OCI-LY1 (cell line): ENCODE data around the gene HS1BP3.
A peak's percentile ranks its signal among the peaks of the same experiment; 100 is the strongest.

ENCODE experiments used
- H2AFZ ChIP-seq: fragments of 200-600 bp; sonication (generic), shearing (Covaris generic); 2 replicates; pipeline ENCODE4 v1.6.0; 2014; ENCODE audit warnings: antibody characterized with exemption, mild to moderate bottlenecking, low read length
- H3F3A ChIP-seq: fragments of 200-600 bp; sonication (generic), shearing (Covaris generic); 2 replicates; pipeline ENCODE4 v1.6.0; 2014; ENCODE audit warnings: mild to moderate bottlenecking, antibody characterized with exemption, low read length, moderate library complexity; ENCODE audit not compliant: insufficient read depth
- H3K27ac ChIP-seq: fragments of 200-600 bp; sonication (generic); 2 replicates; pipeline ENCODE4 v1.5.1; 2014; ENCODE audit warnings: low read length, mixed run types, mild to moderate bottlenecking, low read depth; ENCODE audit not compliant: poor library complexity, severe bottlenecking
- H3K27me3 ChIP-seq: fragments of 200-600 bp; sonication (generic); 2 replicates; pipeline ENCODE4 v1.6.0; 2014; ENCODE audit warnings: antibody characterized with exemption, mild to moderate bottlenecking, low read length, moderate library complexity; ENCODE audit not compliant: insufficient read depth
- H3K36me3 ChIP-seq: fragments of 200-600 bp; sonication (generic); 2 replicates; pipeline ENCODE4 v1.6.1; 2014; ENCODE audit warnings: mild to moderate bottlenecking, antibody characterized with exemption, low read length, moderate library complexity, mixed read lengths; ENCODE audit not compliant: insufficient read depth
- H3K4me1 ChIP-seq: fragments of 200-600 bp; sonication (generic); 2 replicates; pipeline ENCODE4 v1.5.1; 2014; ENCODE audit warnings: mild to moderate bottlenecking, low read length, moderate library complexity; ENCODE audit not compliant: insufficient read depth, severe bottlenecking
- H3K4me2 ChIP-seq: fragments of 200-600 bp; sonication (generic), shearing (Covaris generic); 2 replicates; pipeline ENCODE4 v1.6.1; 2014; ENCODE audit warnings: low read length
- H3K4me3 ChIP-seq: fragments of 200-600 bp; sonication (generic); 2 replicates; pipeline ENCODE4 v1.5.1; 2014; ENCODE audit warnings: low read length, low read depth, mild to moderate bottlenecking, mixed read lengths; ENCODE audit not compliant: poor library complexity, severe bottlenecking
- H3K79me2 ChIP-seq: fragments of 200-600 bp; shearing (Covaris generic); 2 replicates; pipeline ENCODE4 v1.6.1; 2016; ENCODE audit warnings: mixed run types, low read length, mixed read lengths; ENCODE audit not compliant: insufficient read depth
- H3K9ac ChIP-seq: fragments of 200-600 bp; sonication (generic), shearing (Covaris generic); 2 replicates; pipeline ENCODE4 v1.6.1; 2014; ENCODE audit warnings: mild to moderate bottlenecking, low read length, mixed read lengths
- H3K9me2 ChIP-seq: fragments of 200-600 bp; sonication (generic), shearing (Covaris generic); 2 replicates; pipeline ENCODE4 v1.6.1; 2014; ENCODE audit warnings: low read depth, mild to moderate bottlenecking, low read length, mixed read lengths
- H3K9me3 ChIP-seq: fragments of 200-600 bp; shearing (Covaris generic); 2 replicates; pipeline ENCODE4 v1.6.1; 2014; ENCODE audit warnings: low read length, mixed read lengths
- H4K20me1 ChIP-seq: fragments of 200-600 bp; sonication (generic), shearing (Covaris generic); 2 replicates; pipeline ENCODE4 v1.6.0; 2016; ENCODE audit warnings: mild to moderate bottlenecking, low read length; ENCODE audit not compliant: insufficient read depth
- EZH2 ChIP-seq: fragments of 200-600 bp; sonication (generic), shearing (Covaris generic); IDR thresholded peaks from 2 replicates; pipeline ENCODE4 v1.8.0; 2017; ENCODE audit warnings: borderline replicate concordance, mixed run types, mild to moderate bottlenecking, antibody characterized with exemption, low read length, moderate library complexity, mixed read lengths
- TF ChIP-seq, protein P1 (sequence below): fragments of 200-600 bp; sonication (generic), shearing (Covaris generic); IDR thresholded peaks from 2 replicates; pipeline ENCODE4 v1.5.1; 2017; ENCODE audit warnings: mild to moderate bottlenecking, antibody characterized with exemption, low read length, moderate library complexity, mixed read lengths

Gene HS1BP3

DNA sequence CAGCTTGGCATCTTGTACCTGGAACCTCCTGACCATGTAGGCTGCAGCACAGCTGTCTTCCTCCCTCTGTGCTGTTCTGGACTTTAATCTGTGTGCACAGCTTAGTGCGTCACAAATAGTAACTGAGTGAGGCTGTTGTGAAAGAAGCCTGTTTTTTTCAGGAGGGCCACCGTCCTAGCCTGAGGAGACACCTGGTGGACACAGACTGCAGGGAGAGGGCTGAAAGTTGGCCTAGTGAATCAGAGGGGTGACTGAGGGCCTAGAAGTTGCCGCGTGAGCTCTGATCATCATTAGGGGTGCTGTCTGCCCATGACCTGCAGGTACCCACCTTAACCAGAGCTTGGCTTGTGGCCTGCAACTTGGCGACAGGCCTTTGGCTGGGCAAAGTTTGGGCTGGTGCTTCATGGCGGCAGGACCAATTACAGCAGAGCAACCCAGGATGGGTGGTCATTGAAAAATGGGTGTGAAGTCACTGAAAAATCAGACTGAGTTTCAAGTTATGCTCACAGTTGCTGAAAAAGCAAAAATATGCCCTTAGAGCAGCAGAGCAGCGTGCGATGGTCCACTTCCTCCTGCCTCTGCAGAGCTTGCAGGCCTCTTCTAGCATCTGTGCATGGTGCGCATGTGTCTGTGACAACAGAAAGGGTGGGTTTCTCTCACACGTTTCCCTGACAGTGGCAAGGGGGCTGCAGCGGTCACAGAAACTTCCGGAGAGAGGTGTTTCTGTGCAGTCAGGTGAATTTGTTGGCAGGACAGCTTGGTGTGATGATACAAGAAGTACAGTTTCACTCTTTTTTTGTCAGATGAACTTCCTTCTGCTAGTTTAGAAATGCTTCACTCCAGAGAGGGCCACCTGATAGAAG is 25.7 kb upstream of the HS1BP3 start:
- peak overlapping the region; percentile 45; the same call in 1 of the 2 replicates for H3K4me2 ChIP-seq
- no peaks in the 10 kb centered on the region for H3F3A ChIP-seq
- no peaks in the 10 kb centered on the region for H3K27me3 ChIP-seq
- no peak overlapping the region for H2AFZ ChIP-seq
- H3K9ac ChIP-seq, result peak overlapping the region; percentile 51; the same call in 1 of the 2 replicates
- no peaks in the 10 kb centered on the region for H3K9me3 ChIP-seq
- TF ChIP-seq EZH2, result no peak
- TF ChIP-seq, protein P1, sequence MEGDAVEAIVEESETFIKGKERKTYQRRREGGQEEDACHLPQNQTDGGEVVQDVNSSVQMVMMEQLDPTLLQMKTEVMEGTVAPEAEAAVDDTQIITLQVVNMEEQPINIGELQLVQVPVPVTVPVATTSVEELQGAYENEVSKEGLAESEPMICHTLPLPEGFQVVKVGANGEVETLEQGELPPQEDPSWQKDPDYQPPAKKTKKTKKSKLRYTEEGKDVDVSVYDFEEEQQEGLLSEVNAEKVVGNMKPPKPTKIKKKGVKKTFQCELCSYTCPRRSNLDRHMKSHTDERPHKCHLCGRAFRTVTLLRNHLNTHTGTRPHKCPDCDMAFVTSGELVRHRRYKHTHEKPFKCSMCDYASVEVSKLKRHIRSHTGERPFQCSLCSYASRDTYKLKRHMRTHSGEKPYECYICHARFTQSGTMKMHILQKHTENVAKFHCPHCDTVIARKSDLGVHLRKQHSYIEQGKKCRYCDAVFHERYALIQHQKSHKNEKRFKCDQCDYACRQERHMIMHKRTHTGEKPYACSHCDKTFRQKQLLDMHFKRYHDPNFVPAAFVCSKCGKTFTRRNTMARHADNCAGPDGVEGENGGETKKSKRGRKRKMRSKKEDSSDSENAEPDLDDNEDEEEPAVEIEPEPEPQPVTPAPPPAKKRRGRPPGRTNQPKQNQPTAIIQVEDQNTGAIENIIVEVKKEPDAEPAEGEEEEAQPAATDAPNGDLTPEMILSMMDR, result peak; percentile 21; the same call in 1 of the 2 replicates
- H3K9me2 ChIP-seq, result no peaks in the 10 kb centered on the region
- H3K27ac ChIP-seq, result peak overlapping the region; percentile 80
- H3K4me3 ChIP-seq, result peak overlapping the region; percentile 14
- H3K36me3 ChIP-seq, result no peaks in the 10 kb centered on the region
- peaks cover 40% of the 10 kb centered on the region for H3K4me1 ChIP-seq
- H3K79me2 ChIP-seq, result no peaks in the 10 kb centered on the region
- H4K20me1 ChIP-seq, result no peaks in the 10 kb centered on the region

DNA sequence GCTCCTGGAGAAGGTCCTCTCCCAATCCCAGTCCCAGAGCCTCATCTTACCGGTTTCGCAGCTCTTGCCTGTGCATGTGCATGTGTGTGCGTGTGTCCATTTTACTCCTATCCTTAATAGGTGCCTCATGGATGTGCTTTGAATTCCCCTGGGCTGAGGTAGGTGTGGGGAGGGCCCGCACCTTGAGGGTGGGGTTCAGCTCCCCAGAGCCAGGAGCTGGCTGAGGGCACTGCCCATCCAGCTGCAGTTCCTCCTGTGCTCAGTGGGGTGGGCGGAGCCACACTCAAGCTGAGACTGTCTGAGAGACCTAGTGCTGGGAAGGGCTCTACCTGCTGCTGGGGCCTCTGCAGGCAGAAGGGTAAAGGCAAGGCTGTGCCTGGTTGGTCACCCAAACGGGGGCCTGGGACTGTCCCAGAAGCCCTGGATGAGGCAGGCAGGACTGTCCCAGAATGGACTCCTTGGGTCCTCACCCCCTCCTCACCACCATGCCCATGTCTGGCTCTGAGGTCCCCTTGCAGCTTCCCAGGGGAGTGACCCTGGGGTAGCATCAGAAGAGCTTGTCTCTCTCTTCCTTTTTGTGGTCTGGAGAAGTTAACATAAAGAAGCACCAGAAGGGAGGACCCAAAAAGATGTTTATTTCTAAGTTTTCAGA is 24.9 kb upstream of the HS1BP3 start:
- H3K9ac ChIP-seq, result peak overlapping the region; percentile 51; the same call in 1 of the 2 replicates
- no peaks in the 10 kb centered on the region for H4K20me1 ChIP-seq
- peaks cover 40% of the 10 kb centered on the region for H3K4me1 ChIP-seq
- TF ChIP-seq, protein P1, result no peak
- no peak for TF ChIP-seq EZH2
- H3K9me3 ChIP-seq, result no peaks in the 10 kb centered on the region
- no peaks in the 10 kb centered on the region for H3K27me3 ChIP-seq
- no peaks in the 10 kb centered on the region for H3K36me3 ChIP-seq
- peak overlapping the region; percentile 45; the same call in 1 of the 2 replicates for H3K4me2 ChIP-seq
- H3K27ac ChIP-seq, result peak overlapping the region; percentile 80
- H3F3A ChIP-seq, result no peaks in the 10 kb centered on the region
- no peak overlapping the region for H3K4me3 ChIP-seq
- H3K9me2 ChIP-seq, result no peaks in the 10 kb centered on the region
- no peak overlapping the region for H2AFZ ChIP-seq
- H3K79me2 ChIP-seq, result no peaks in the 10 kb centered on the region

DNA sequence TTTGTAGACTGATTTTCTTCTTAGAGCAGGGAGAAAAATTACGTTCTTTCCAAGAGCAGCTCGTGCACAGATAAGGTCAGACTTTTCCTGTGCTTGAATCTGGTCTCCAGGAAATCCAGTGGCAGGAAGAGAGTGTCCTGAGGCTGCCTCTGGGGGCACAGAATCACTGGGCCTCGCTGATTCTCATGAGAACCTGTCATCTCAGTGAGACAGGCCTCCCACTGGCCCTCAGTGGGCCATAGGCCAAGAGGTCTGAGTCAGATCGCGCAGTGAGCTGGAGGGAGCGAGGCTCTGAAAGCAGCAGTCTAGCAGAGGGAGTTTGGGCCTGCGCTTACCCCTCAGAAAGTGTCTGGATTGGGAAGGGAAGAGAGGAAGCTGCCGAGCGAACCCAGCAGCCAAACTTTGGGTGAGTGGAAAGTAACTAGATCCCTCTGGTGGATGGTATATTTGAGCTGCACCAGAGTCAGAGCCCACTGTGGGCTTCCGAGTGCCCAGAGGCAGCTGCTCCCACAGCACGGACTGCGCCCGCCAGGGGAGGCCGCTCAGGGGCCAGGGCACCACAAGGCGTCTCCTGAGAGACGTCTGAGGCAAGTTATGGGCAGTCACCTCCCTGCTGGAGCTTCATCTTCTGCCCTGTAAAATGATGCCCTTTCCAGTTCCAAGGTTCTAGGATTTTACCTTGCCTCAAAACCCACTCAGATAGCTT is 24.2 kb upstream of the HS1BP3 start:
- Histone ChIP-seq H3K9ac (no peak overlapping the region), H3K27me3 (no peaks in the 10 kb centered on the region), H3K4me2 (no peak overlapping the region), H3K36me3 (no peaks in the 10 kb centered on the region), H2AFZ (no peak overlapping the region), H3F3A (no peaks in the 10 kb centered on the region), H3K4me1 (peaks cover 40% of the 10 kb centered on the region), H3K4me3 (no peak overlapping the region), H4K20me1 (no peaks in the 10 kb centered on the region), H3K27ac (no peak overlapping the region), H3K9me3 (no peaks in the 10 kb centered on the region), H3K9me2 (no peaks in the 10 kb centered on the region), H3K79me2 (no peaks in the 10 kb centered on the region)
- no peak for TF ChIP-seq EZH2
- TF ChIP-seq, protein P1, result no peak
